Measurements from ENCODE around the gene WNT2.
"Not testable (repeated sequence)": the region's sequence is repeated elsewhere in the genome, so short reads cannot be mapped to it uniquely, and the experiment has no call there.

The WNT2 gene

DNA sequence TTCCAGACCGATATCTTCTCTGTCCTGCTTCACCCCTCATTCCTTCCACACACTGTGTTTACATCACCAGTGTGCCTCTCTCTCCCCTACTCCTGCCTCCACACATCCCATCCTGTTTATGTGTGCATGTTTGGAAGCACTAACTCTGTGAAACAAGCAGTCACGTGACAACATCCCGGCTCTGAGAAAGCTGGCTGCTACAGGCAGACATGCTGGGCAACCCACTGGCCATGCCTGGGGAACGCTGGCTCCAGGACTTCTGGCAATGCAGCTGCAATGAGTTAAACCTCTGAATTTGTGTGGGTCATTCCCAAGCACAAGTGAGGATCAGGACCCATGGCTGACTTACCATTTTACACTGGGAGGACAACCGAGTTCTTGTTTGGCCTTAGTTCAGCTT is 74.0 kb downstream of the WNT2 start:
- H3K9me2 ChIP-seq (replicated peaks; ENCODE audit: insufficient read depth, low read length): no peaks in the 10 kb centered on the region
- H2AFZ ChIP-seq (ENCODE audit: low read depth, low read length, severe bottlenecking): no peak overlapping the region
- no peak overlapping the region for H3K27ac ChIP-seq (ENCODE audit: low read depth, low read length)
- no peaks in the 10 kb centered on the region for H4K20me1 ChIP-seq (ENCODE audit: low read depth, low read length)
- no peak overlapping the region for H3K4me2 ChIP-seq (ENCODE audit: low read depth, low read length, poor library complexity, severe bottlenecking)
- no peaks in the 10 kb centered on the region for H3K9me3 ChIP-seq (ENCODE audit: insufficient read depth, low read length)
- H3K27me3 ChIP-seq (ENCODE audit: low read length): no peaks in the 10 kb centered on the region
- H3F3A ChIP-seq (ENCODE audit: insufficient read depth): no peaks in the 10 kb centered on the region
- TF ChIP-seq EZH2phosphoT487 (conservative IDR thresholded peaks at IDR 0.05; ENCODE audit: low read length) (no peak), CTCF (IDR thresholded peaks at IDR 0.05; ENCODE audit: insufficient read depth, low read length, poor library complexity, severe bottlenecking) (no peak)
- no peak overlapping the region for H3K4me3 ChIP-seq (ENCODE audit: insufficient read depth, low read length, poor library complexity, severe bottlenecking)
- no peak overlapping the region for H3K9ac ChIP-seq (ENCODE audit: low read length)
- H3K79me2 ChIP-seq (ENCODE audit: insufficient read depth, low read length): no peaks in the 10 kb centered on the region
- H3K36me3 ChIP-seq (ENCODE audit: low read length): no peaks in the 10 kb centered on the region

GRCh38 chr7:117247809-117248208 is 75.0 kb downstream of the WNT2 start:
- H3K9ac ChIP-seq (ENCODE audit: low read length): no peak overlapping the region

GRCh38 chr7:117245703-117246102 is 77.2 kb downstream of the WNT2 start:
- H3K36me3 ChIP-seq (ENCODE audit: low read length); H3K9ac ChIP-seq (ENCODE audit: low read length); H3K4me2 ChIP-seq (ENCODE audit: low read depth, low read length, poor library complexity, severe bottlenecking); H3F3A ChIP-seq (ENCODE audit: insufficient read depth); H3K27ac ChIP-seq (ENCODE audit: low read depth, low read length); H2AFZ ChIP-seq (ENCODE audit: low read depth, low read length, severe bottlenecking); H4K20me1 ChIP-seq (ENCODE audit: low read depth, low read length); H3K9me2 ChIP-seq (replicated peaks; ENCODE audit: insufficient read depth, low read length); H3K27me3 ChIP-seq (ENCODE audit: low read length); H3K4me3 ChIP-seq (ENCODE audit: insufficient read depth, low read length, poor library complexity, severe bottlenecking); H3K9me3 ChIP-seq (ENCODE audit: insufficient read depth, low read length); H3K79me2 ChIP-seq (ENCODE audit: insufficient read depth, low read length): not testable (repeated sequence)

More at GRCh38 chr7:117247809-117248208, 75.0 kb downstream of the WNT2 start:
- Histone ChIP-seq H3K27me3 (ENCODE audit: low read length) (no peaks in the 10 kb centered on the region), H3K27ac (ENCODE audit: low read depth, low read length) (no peak overlapping the region), H3K9me3 (ENCODE audit: insufficient read depth, low read length) (no peaks in the 10 kb centered on the region), H2AFZ (ENCODE audit: low read depth, low read length, severe bottlenecking) (no peak overlapping the region), H3K36me3 (ENCODE audit: low read length) (no peaks in the 10 kb centered on the region), H3K79me2 (ENCODE audit: insufficient read depth, low read length) (no peaks in the 10 kb centered on the region), H4K20me1 (ENCODE audit: low read depth, low read length) (no peaks in the 10 kb centered on the region), H3K4me3 (ENCODE audit: insufficient read depth, low read length, poor library complexity, severe bottlenecking) (no peak overlapping the region), H3K4me2 (ENCODE audit: low read depth, low read length, poor library complexity, severe bottlenecking) (no peak overlapping the region), H3F3A (ENCODE audit: insufficient read depth) (no peaks in the 10 kb centered on the region), H3K9me2 (replicated peaks; ENCODE audit: insufficient read depth, low read length) (no peaks in the 10 kb centered on the region)
- TF ChIP-seq EZH2phosphoT487 (conservative IDR thresholded peaks at IDR 0.05; ENCODE audit: low read length) (no peak), CTCF (IDR thresholded peaks at IDR 0.05; ENCODE audit: insufficient read depth, low read length, poor library complexity, severe bottlenecking) (no peak)

GRCh38 chr7:117243390-117243789 is 79.5 kb downstream of the WNT2 start:
- Histone ChIP-seq H3K36me3 (ENCODE audit: low read length) (no peaks in the 10 kb centered on the region), H2AFZ (ENCODE audit: low read depth, low read length, severe bottlenecking) (no peak overlapping the region), H3F3A (ENCODE audit: insufficient read depth) (no peaks in the 10 kb centered on the region), H3K27ac (ENCODE audit: low read depth, low read length) (no peak overlapping the region), H3K79me2 (ENCODE audit: insufficient read depth, low read length) (no peaks in the 10 kb centered on the region), H3K9me2 (replicated peaks; ENCODE audit: insufficient read depth, low read length) (no peaks in the 10 kb centered on the region), H3K4me2 (ENCODE audit: low read depth, low read length, poor library complexity, severe bottlenecking) (no peak overlapping the region), H3K9me3 (ENCODE audit: insufficient read depth, low read length) (no peaks in the 10 kb centered on the region), H4K20me1 (ENCODE audit: low read depth, low read length) (no peaks in the 10 kb centered on the region), H3K27me3 (ENCODE audit: low read length) (no peaks in the 10 kb centered on the region), H3K9ac (ENCODE audit: low read length) (no peak overlapping the region), H3K4me3 (ENCODE audit: insufficient read depth, low read length, poor library complexity, severe bottlenecking) (no peak overlapping the region)
- TF ChIP-seq EZH2phosphoT487 (conservative IDR thresholded peaks at IDR 0.05; ENCODE audit: low read length): no peak
- no peak for TF ChIP-seq CTCF (IDR thresholded peaks at IDR 0.05; ENCODE audit: insufficient read depth, low read length, poor library complexity, severe bottlenecking)
